K562 (cell line): ENCODE data around the gene VDAC2. TPM values are rescaled to one million over a fixed set of nuclear protein-coding genes. Genes with fewer than 3 reads are reported as not detected.

Experiments used
- CHAMP1 ChIP-seq: fragments of 450-650 bp; IDR thresholded peaks from 2 replicates; pipeline ENCODE4 v1.6.1; 2016; ENCODE audit warnings: mild to moderate bottlenecking
- EP400 ChIP-seq: fragments of 450-650 bp; IDR thresholded peaks from 2 replicates; pipeline ENCODE4 v1.6.1; 2017; ENCODE audit warnings: antibody characterized with exemption, mild to moderate bottlenecking, moderate library complexity
- ILF3 ChIP-seq: fragments of 450-650 bp; IDR thresholded peaks from 2 replicates; pipeline ENCODE4 v1.6.1; 2018; ENCODE audit warnings: antibody characterized with exemption, mild to moderate bottlenecking, moderate library complexity, borderline replicate concordance
- MAZ ChIP-seq, 2 experiments: fragments of 450-650 bp in 1 of 2; sonication (generic) in 1 of 2; formaldehyde crosslinking; IDR thresholded peaks in 1 of 2; conservative IDR thresholded peaks in 1 of 2; 2 replicates each; pipeline versions ENCODE4 v1.4.0 to v1.5.0; 2020; ENCODE audit warnings: mild to moderate bottlenecking in 1 of 2, missing genetic modification reagents in 1 of 2
- MLLT1 ChIP-seq, 2 experiments: fragments of 450-650 bp; IDR thresholded peaks; 2 replicates each; pipeline ENCODE4 v1.6.1; 2016
- MLX ChIP-seq, 2 experiments: fragments of 450-650 bp in 1 of 2; sonication (generic) in 1 of 2; formaldehyde crosslinking; conservative IDR thresholded peaks; 2 replicates each; pipeline versions ENCODE4 v1.4.0 to v1.8.1; 2020 to 2022; ENCODE audit warnings: mild to moderate bottlenecking in 1 of 2, missing genetic modification reagents in 1 of 2
- NCOA1 ChIP-seq: fragments of 450-650 bp; IDR thresholded peaks from 2 replicates; pipeline ENCODE4 v1.6.1; 2016; ENCODE audit warnings: low read depth
- NR2F6 ChIP-seq: fragments of 450-650 bp; formaldehyde crosslinking; IDR thresholded peaks from 2 replicates; pipeline ENCODE4 v1.4.0; 2020; ENCODE audit warnings: mild to moderate bottlenecking
- PCBP1 ChIP-seq: fragments of 200-400 bp; formaldehyde crosslinking; IDR thresholded peaks from 2 replicates; pipeline ENCODE4 v1.6.1; 2018; ENCODE audit warnings: mild to moderate bottlenecking, low read depth, low read length; ENCODE audit not compliant: poor library complexity, severe bottlenecking
- PHF20 ChIP-seq: fragments of 450-650 bp; IDR thresholded peaks from 2 replicates; pipeline ENCODE4 v1.6.1; 2018; ENCODE audit not compliant: partially characterized antibody
- PML ChIP-seq: IDR thresholded peaks from 2 replicates; pipeline ENCODE4 v1.6.1; 2012; ENCODE audit warnings: low read length, inconsistent platforms
- POLR2AphosphoS2 ChIP-seq: IDR thresholded peaks from 2 replicates; pipeline ENCODE4 v1.6.1; 2012; ENCODE audit warnings: low read length, improper control_type of control experiment
- SAFB ChIP-seq: fragments of 200-400 bp; formaldehyde crosslinking; IDR thresholded peaks from 2 replicates; pipeline ENCODE4 v1.6.1; 2017; ENCODE audit warnings: low read depth, low read length, borderline replicate concordance
- SIX5 ChIP-seq, 2 experiments: IDR thresholded peaks; 2 replicates each; pipeline ENCODE4 v1.6.1; 2011; ENCODE audit warnings: low read length in 2 of 2, borderline replicate concordance in 1 of 2, low read depth in 1 of 2, mild to moderate bottlenecking in 1 of 2, moderate library complexity in 1 of 2; ENCODE audit not compliant: insufficient read depth in 1 of 2
- ZBTB34 ChIP-seq: fragments of 250-450 bp; sonication (Bioruptor Pico); IDR thresholded peaks from 2 replicates; pipeline ENCODE4 v1.8.0; 2021; ENCODE audit warnings: mild to moderate bottlenecking, moderate library complexity
- ZKSCAN8 ChIP-seq: fragments of 200-800 bp; sonication (Bioruptor generic); IDR thresholded peaks from 2 replicates; pipeline ENCODE4 v1.6.1; 2016; ENCODE audit warnings: missing genetic modification characterization, missing compliant biosample characterization
- ZNF197 ChIP-seq: fragments of 200-800 bp; sonication (Bioruptor generic); IDR thresholded peaks from 2 replicates; pipeline ENCODE4 v1.6.1; 2016; ENCODE audit warnings: low read depth, missing genetic modification characterization, missing compliant biosample characterization
- ZNF395 ChIP-seq: fragments of 200-800 bp; sonication (Bioruptor generic); IDR thresholded peaks from 2 replicates; pipeline ENCODE4 v1.6.1; 2017; ENCODE audit warnings: missing genetic modification characterization, missing compliant biosample characterization
- ZNF408 ChIP-seq: fragments of 250-450 bp; sonication (Bioruptor Pico); IDR thresholded peaks from 2 replicates; pipeline ENCODE4 v1.4.0; 2020; ENCODE audit warnings: low read depth, mild to moderate bottlenecking, moderate library complexity
- ZNF778 ChIP-seq: fragments of 450-650 bp; formaldehyde crosslinking; IDR thresholded peaks from 2 replicates; pipeline ENCODE4 v1.4.0; 2020; ENCODE audit warnings: mild to moderate bottlenecking, moderate library complexity
- polyA plus RNA-seq, 8 experiments: library from polyadenylated mRNA; depleted of rRNA in 4 of 8; stranded (reverse) in 5 of 8; unstranded in 3 of 8; fragments of >200 nt; fragmentation: Nextera tagmentation in 2 of 8; fragmentation: Illumina TruSeq in 1 of 8; extraction: Ambion mirVana in 2 of 8; extraction: Trizol in 1 of 8; gene quantifications; 2 replicates each; pipeline versions ENCODE4 v1.2.1 to v1.2.3, GENCODE V29; 2011 to 2014; ENCODE audit warnings: inconsistent platforms in 1 of 8, missing spikeins in 1 of 8
- total RNA-seq, 7 experiments: library from RNA; depleted of rRNA in 6 of 7; stranded (reverse); fragments of >200 nt in 6 of 7; fragmentation: Illumina TruSeq in 2 of 7; extraction: Trizol in 2 of 7; gene quantifications; 2 replicates each; pipeline versions ENCODE4 v1.2.1 to v1.2.3, GENCODE V29; 2011 to 2021; ENCODE audit warnings: low replicate concordance in 1 of 7

Gene VDAC2
- total and polyA plus RNA-seq, 9 of the 15 experiments (the other 6 are each of a cell fraction or from before 2014, with no cell fraction given), result 139 to 450 (median 250) TPM

GRCh38 chr10:75210282-75211006 is at the start of gene VDAC2 (continued):
- TF ChIP-seq SAFB, result peak; percentile 85
- no peak for TF ChIP-seq ZKSCAN8 (CRISPR knock-in tag)
- TF ChIP-seq NCOA1, result no peak; the same call in 1 of the 2 replicates
- peak; percentile 73; the same call in 1 of the 2 replicates for TF ChIP-seq CHAMP1
- TF ChIP-seq SIX5 (IDR thresholded peaks at IDR 0.05; ENCODE audit: borderline replicate concordance in 1 of 2, insufficient read depth in 1 of 2, low read depth in 1 of 2, low read length in 2 of 2), result no peak
- no peak for TF ChIP-seq POLR2AphosphoS2
- no peak; the same call in 1 of the 2 replicates for TF ChIP-seq NR2F6 (CRISPR knock-in tag)
- TF ChIP-seq ILF3, result peak; percentile 73; the same call in 1 of the 2 replicates
- TF ChIP-seq ZNF408, result no peak
- peak; percentile 97 to 99 for TF ChIP-seq MAZ (CRISPR knock-in tag; conservative IDR thresholded peaks at IDR 0.05 in 1 of 2, IDR thresholded peaks at IDR 0.05 in 1 of 2)
- peak in 1 of 2 experiments; percentile 2; a peak in 1 of 4 replicates for TF ChIP-seq MLLT1 (IDR thresholded peaks at IDR 0.05)
- no peak; the same call in 1 of the 2 replicates for TF ChIP-seq ZNF395 (CRISPR knock-in tag)
- no peak; the same call in 1 of the 2 replicates for TF ChIP-seq ZNF197
- TF ChIP-seq ZNF778 (CRISPR knock-in tag), result no peak
- peak; percentile 85 for TF ChIP-seq PCBP1
- no peak for TF ChIP-seq MLX (CRISPR knock-in tag; conservative IDR thresholded peaks at IDR 0.05)
- TF ChIP-seq PML, result peak; percentile 53; the same call in 1 of the 2 replicates
- peak; percentile 85 for TF ChIP-seq PHF20
- TF ChIP-seq EP400, result peak; percentile 96
- TF ChIP-seq ZBTB34 (CRISPR knock-in tag), result no peak
